ENCODE results near the gene FRMD8. TPM values are rescaled to one million over a fixed set of nuclear protein-coding genes. Genes with fewer than 3 reads are reported as not detected.

FRMD8 gene
- total RNA-seq, 1 donor from 2014 or later = 53.3 TPM

DNA sequence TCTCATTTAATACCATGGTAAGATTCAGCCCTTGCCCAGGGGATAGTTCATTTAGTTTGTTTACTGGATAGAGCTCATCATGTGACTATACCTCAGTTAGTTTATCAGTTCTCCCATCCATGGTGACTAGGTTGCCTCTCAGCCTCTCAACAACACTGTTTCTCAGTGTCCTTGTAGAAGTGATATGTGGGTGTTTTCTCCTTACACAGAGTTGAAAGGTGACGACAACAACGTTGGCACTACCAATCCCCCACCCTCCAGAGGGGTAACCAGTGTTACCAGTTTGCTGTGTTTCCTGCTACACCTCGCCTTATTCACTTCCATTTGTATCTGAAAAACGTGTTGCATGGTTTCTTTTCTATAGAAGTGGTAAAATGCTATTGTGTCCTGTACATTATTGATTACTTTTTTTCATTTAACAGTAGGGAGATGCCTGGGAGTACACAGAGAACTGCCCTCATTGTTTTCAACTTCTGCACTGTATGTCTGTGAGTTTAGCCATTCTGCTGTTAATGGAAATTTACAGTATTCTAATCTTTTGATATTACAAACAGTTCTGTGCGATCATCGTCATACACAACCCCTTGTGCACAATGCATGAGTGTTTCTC lies 47.7 kb downstream of the FRMD8 start:
- intact Hi-C loops (cut with DNase I) = no loop called here
- DNase-seq (ENCODE audit: extremely low spot score in 2 of 2) = no peak
- H3K9me3 ChIP-seq = no peaks in the 10 kb centered on the region
- no peaks in the 10 kb centered on the region for H3K27me3 ChIP-seq
- no peak overlapping the region for H3K4me3 ChIP-seq
- H3K27ac ChIP-seq = peak overlapping the region; percentile 65
- TF ChIP-seq POLR2A (IDR thresholded peaks at IDR 0.05) (no peak), POLR2AphosphoS5 (IDR thresholded peaks at IDR 0.05; ENCODE audit: insufficient read depth in 1 of 2, low read depth in 1 of 2) (peak; percentile 9 to 36)
- peaks cover 86% of the 10 kb centered on the region for H3K4me1 ChIP-seq
- H3K36me3 ChIP-seq = peaks cover 0 to 50% of the 10 kb centered on the region in 2 donors

GRCh38 chr11:65434667-65435410 lies 48.4 kb downstream of the FRMD8 start:
- intact Hi-C loops (cut with DNase I) = no loop called here
- Histone ChIP-seq H3K4me1 (peaks cover 86% of the 10 kb centered on the region), H3K9me3 (no peaks in the 10 kb centered on the region), H3K4me3 (no peak overlapping the region), H3K27me3 (no peaks in the 10 kb centered on the region), H3K27ac (peak overlapping the region; percentile 65), H3K36me3 (peaks cover 0 to 52% of the 10 kb centered on the region in 2 donors)
- TF ChIP-seq, protein P1, sequence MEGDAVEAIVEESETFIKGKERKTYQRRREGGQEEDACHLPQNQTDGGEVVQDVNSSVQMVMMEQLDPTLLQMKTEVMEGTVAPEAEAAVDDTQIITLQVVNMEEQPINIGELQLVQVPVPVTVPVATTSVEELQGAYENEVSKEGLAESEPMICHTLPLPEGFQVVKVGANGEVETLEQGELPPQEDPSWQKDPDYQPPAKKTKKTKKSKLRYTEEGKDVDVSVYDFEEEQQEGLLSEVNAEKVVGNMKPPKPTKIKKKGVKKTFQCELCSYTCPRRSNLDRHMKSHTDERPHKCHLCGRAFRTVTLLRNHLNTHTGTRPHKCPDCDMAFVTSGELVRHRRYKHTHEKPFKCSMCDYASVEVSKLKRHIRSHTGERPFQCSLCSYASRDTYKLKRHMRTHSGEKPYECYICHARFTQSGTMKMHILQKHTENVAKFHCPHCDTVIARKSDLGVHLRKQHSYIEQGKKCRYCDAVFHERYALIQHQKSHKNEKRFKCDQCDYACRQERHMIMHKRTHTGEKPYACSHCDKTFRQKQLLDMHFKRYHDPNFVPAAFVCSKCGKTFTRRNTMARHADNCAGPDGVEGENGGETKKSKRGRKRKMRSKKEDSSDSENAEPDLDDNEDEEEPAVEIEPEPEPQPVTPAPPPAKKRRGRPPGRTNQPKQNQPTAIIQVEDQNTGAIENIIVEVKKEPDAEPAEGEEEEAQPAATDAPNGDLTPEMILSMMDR (IDR thresholded peaks at IDR 0.05) = no peak
- TF ChIP-seq POLR2A (IDR thresholded peaks at IDR 0.05) = no peak
- TF ChIP-seq POLR2AphosphoS5 (IDR thresholded peaks at IDR 0.05; ENCODE audit: insufficient read depth in 1 of 2, low read depth in 1 of 2) = no peak
- DNase-seq (ENCODE audit: extremely low spot score in 2 of 2) = no peak

DNA sequence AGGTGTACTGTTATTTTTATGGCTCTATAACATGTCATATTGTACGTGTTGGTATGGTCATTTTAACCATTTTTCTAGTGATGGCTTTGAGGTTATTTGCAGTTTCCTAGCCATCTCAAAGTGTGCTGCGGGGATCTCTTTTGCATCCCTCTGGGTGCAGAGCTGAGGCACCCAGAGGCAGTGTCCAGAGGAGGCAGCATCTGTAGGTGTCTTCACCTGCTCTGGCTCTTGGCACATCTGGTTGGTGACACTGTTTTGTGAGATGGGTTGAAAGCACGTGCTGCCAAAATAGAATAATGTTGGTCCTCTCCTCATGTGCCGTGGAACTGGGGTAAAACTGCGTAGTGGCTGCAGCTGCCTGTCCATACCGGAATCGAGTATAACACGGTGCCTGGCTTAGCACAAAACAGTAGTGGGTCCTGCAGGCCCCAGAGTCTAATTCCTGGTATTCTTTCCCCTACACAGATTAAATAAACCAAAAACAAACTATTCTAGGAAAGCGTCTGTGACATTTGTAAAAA lies 49.0 kb downstream of the FRMD8 start:
- intact Hi-C loops (cut with DNase I) = no loop called here
- peaks cover 86% of the 10 kb centered on the region for H3K4me1 ChIP-seq
- DNase-seq (ENCODE audit: extremely low spot score in 2 of 2) = no peak
- no peaks in the 10 kb centered on the region for H3K9me3 ChIP-seq
- H3K27ac ChIP-seq = peak overlapping the region; percentile 65
- H3K36me3 ChIP-seq = peaks cover 0 to 52% of the 10 kb centered on the region in 2 donors
- H3K4me3 ChIP-seq = no peak overlapping the region
- TF ChIP-seq POLR2A (IDR thresholded peaks at IDR 0.05) = no peak
- TF ChIP-seq POLR2AphosphoS5 (IDR thresholded peaks at IDR 0.05; ENCODE audit: insufficient read depth in 1 of 2, low read depth in 1 of 2) = no peak
- TF ChIP-seq, protein P1 (IDR thresholded peaks at IDR 0.05) = no peak
- H3K27me3 ChIP-seq = no peaks in the 10 kb centered on the region

DNA sequence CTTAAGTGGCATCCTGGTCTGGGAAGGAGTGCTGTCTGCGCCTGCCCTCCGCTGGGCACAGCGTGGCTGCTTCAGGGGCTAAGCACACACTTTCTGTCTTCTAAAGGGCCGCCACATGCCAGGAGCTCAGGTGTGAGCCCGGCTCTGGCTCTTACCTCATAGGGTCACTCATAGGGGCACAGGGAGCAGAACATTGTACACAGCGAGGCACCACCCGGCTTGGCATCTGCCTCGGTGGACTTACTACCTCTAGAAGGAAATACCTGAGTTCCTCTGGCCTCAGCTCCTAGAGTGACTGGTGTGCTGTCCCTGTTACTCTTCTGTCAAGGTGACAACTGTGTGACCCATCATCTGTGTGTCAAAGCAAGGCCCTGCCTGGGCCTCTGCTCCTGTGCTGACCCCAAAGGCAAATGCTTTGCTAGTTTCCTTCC lies 49.6 kb downstream of the FRMD8 start:
- no peak overlapping the region for H3K4me3 ChIP-seq
- no peak for TF ChIP-seq POLR2A (IDR thresholded peaks at IDR 0.05)
- peak in 1 of 2 donors; percentile 82 for TF ChIP-seq POLR2AphosphoS5 (IDR thresholded peaks at IDR 0.05; ENCODE audit: insufficient read depth in 1 of 2, low read depth in 1 of 2)
- peaks cover 83% of the 10 kb centered on the region for H3K4me1 ChIP-seq
- intact Hi-C loops (cut with DNase I) = no loop called here
- no peaks in the 10 kb centered on the region for H3K27me3 ChIP-seq
- peak overlapping the region; percentile 65 for H3K27ac ChIP-seq
- peaks cover 0 to 52% of the 10 kb centered on the region in 2 donors for H3K36me3 ChIP-seq
- no peak for DNase-seq (ENCODE audit: extremely low spot score in 2 of 2)
- no peaks in the 10 kb centered on the region for H3K9me3 ChIP-seq

- Histone ChIP-seq H3K4me1 (peaks cover 83% of the 10 kb centered on the region), H3K36me3 (peaks cover 0 to 52% of the 10 kb centered on the region in 2 donors), H3K27ac (peak overlapping the region; percentile 65), H3K9me3 (no peaks in the 10 kb centered on the region), H3K4me3 (no peak overlapping the region), H3K27me3 (no peaks in the 10 kb centered on the region)
- intact Hi-C loops (cut with DNase I) = no loop called here
- no peak for DNase-seq (ENCODE audit: extremely low spot score in 2 of 2)
- TF ChIP-seq POLR2AphosphoS5 (IDR thresholded peaks at IDR 0.05; ENCODE audit: insufficient read depth in 1 of 2, low read depth in 1 of 2) = no peak
- TF ChIP-seq, protein P1 (IDR thresholded peaks at IDR 0.05) = no peak
- TF ChIP-seq POLR2A (IDR thresholded peaks at IDR 0.05) = peak in 1 of 2 donors; percentile 12
These were observed 50.1 kb downstream of the FRMD8 start for GRCh38 chr11:65436412-65437032.
